HCT116 (cell line): Measurements from ENCODE around the gene RHEB. TPM values are rescaled to one million over a fixed set of nuclear protein-coding genes. Genes with fewer than 3 reads are reported as not detected.

Experiments used
- ATAC-seq: fragments of 200-7000 bp; cut with Tn5 transposase; 2 replicates; pipeline ENCODE4 v1.9.1; 2020; ENCODE audit warnings: mild to moderate bottlenecking, moderate library complexity
- BruUV-seq: library from RNA; stranded (reverse); fragments of 400-500 nt; replicated peaks from 2 replicates; lab custom pipeline; 2021; lab: Mats Ljungman, UMichigan
- CTCF ChIA-PET: fragments of 300-600 bp; sonication (Branson Sonifier 250); formaldehyde crosslinking; loops from one replicate; lab custom pipeline; 2021; ENCODE audit warnings: antibody characterized with exemption; lab: Charles Lee
- POLR2A ChIA-PET: fragments of 300-600, 350-600 bp; sonication (Branson Sonifier 250); formaldehyde crosslinking; loops from one replicate; lab custom pipeline; 2021; ENCODE audit warnings: antibody characterized with exemption; lab: Charles Lee
- RAD21 ChIA-PET, 2 experiments: fragments of 300-600 bp; sonication (Branson Sonifier 250); formaldehyde crosslinking; loops; one replicate each; lab custom pipeline; 2023; ENCODE audit warnings: low total read pairs in 2 of 2; ENCODE audit not compliant: uncharacterized antibody in 2 of 2, unreplicated experiment in 2 of 2, low non-redundant PET in 1 of 2; lab: Charles Lee
- DNase-seq: peaks from one replicate; pipeline ENCODE4 v3.0.0-alpha.2; 2010; ENCODE audit warnings: low read depth, low spot score
- H2AFZ ChIP-seq: fragments of 200-600 bp; shearing (Covaris generic), sonication (generic); 2 replicates; pipeline ENCODE4 v1.6.1; 2017; ENCODE audit warnings: low read depth, mixed run types, mixed read lengths, antibody characterized with exemption, low read length; ENCODE audit not compliant: poor library complexity, severe bottlenecking
- H3K27ac ChIP-seq: 2 replicates; pipeline ENCODE4 v1.5.1; 2012; ENCODE audit warnings: low read depth, low read length
- H3K27me3 ChIP-seq: fragments of 200-600 bp; sonication (generic); 2 replicates; pipeline ENCODE4 v1.6.1; 2016; ENCODE audit warnings: mixed run types, low read length, mixed read lengths; ENCODE audit not compliant: insufficient read depth
- H3K36me3 ChIP-seq, 2 experiments: fragments of 200-500 bp in 1 of 2; fragments of 200-600 bp in 1 of 2; sonication (Bioruptor generic) in 1 of 2; sonication (generic) in 1 of 2; 2 replicates each; pipeline versions ENCODE4 v1.5.1 to v1.6.1; 2014 to 2016; ENCODE audit warnings: low read length in 2 of 2, inconsistent platforms in 1 of 2, mixed read lengths in 1 of 2, mixed run types in 1 of 2; ENCODE audit not compliant: insufficient read depth in 2 of 2, control insufficient read depth in 1 of 2
- H3K4me1 ChIP-seq, 2 experiments: fragments of 200-600 bp in 1 of 2; sonication (generic) in 1 of 2; 2 replicates each; pipeline versions ENCODE4 v1.5.1 to v1.6.1; 2012 to 2017; ENCODE audit warnings: low read length in 2 of 2, inconsistent platforms in 1 of 2, mild to moderate bottlenecking in 1 of 2, mixed read lengths in 1 of 2, mixed run types in 1 of 2, moderate library complexity in 1 of 2; ENCODE audit not compliant: insufficient read depth in 2 of 2, control insufficient read depth in 1 of 2
- H3K4me2 ChIP-seq: fragments of 200-600 bp; sonication (generic); 2 replicates; pipeline ENCODE4 v1.6.1; 2017; ENCODE audit warnings: mixed run types, low read length, mixed read lengths
- H3K4me3 ChIP-seq, 2 experiments: fragments of 200-600 bp in 1 of 2; sonication (generic) in 1 of 2; replicated peaks in 1 of 2; 2 replicates each; pipeline ENCODE4 v1.5.1; 2011 to 2016; ENCODE audit warnings: low read length in 2 of 2, control low read depth in 1 of 2, low read depth in 1 of 2, mild to moderate bottlenecking in 1 of 2, mixed read lengths in 1 of 2, mixed run types in 1 of 2
- H3K79me2 ChIP-seq: fragments of 200-600 bp; sonication (generic); 2 replicates; pipeline ENCODE4 v1.6.1; 2017; ENCODE audit warnings: mild to moderate bottlenecking, mixed run types, low read length, moderate library complexity, mixed read lengths; ENCODE audit not compliant: insufficient read depth
- H3K9ac ChIP-seq: fragments of 200-600 bp; sonication (generic); 2 replicates; pipeline ENCODE4 v1.6.1; 2016; ENCODE audit warnings: low read length, mixed read lengths
- H3K9me2 ChIP-seq: fragments of 200-600 bp; sonication (generic), shearing (Covaris generic); 2 replicates; pipeline ENCODE4 v1.6.1; 2017; ENCODE audit warnings: mixed run types, mild to moderate bottlenecking, moderate library complexity; ENCODE audit not compliant: insufficient read depth
- H3K9me3 ChIP-seq, 2 experiments: fragments of 200-500 bp in 1 of 2; fragments of 200-600 bp in 1 of 2; sonication (Bioruptor generic) in 1 of 2; sonication (generic) in 1 of 2; 2 replicates each; pipeline ENCODE4 v1.6.1; 2014 to 2017; ENCODE audit warnings: low read length in 2 of 2, mixed read lengths in 2 of 2, inconsistent platforms in 1 of 2, low read depth in 1 of 2, mild to moderate bottlenecking in 1 of 2, mixed run types in 1 of 2, moderate library complexity in 1 of 2; ENCODE audit not compliant: control insufficient read depth in 1 of 2, insufficient read depth in 1 of 2
- H4K20me1 ChIP-seq: fragments of 200-600 bp; sonication (generic), shearing (Covaris generic); 2 replicates; pipeline ENCODE4 v1.6.1; 2017; ENCODE audit warnings: mixed run types, mild to moderate bottlenecking, moderate library complexity; ENCODE audit not compliant: insufficient read depth
- ATF3 ChIP-seq: IDR thresholded peaks from 2 replicates; pipeline ENCODE4 v1.6.1; 2012
- CBX3 ChIP-seq: IDR thresholded peaks from 2 replicates; pipeline ENCODE4 v1.6.1; 2012; ENCODE audit warnings: low read depth
- CEBPB ChIP-seq: IDR thresholded peaks from 2 replicates; pipeline ENCODE4 v1.6.1; 2012; ENCODE audit warnings: low read depth
- EGR1 ChIP-seq: IDR thresholded peaks from 2 replicates; pipeline ENCODE4 v1.6.1; 2012; ENCODE audit warnings: low read depth
- JUND ChIP-seq: IDR thresholded peaks from 2 replicates; pipeline ENCODE4 v1.6.1; 2012
- MAX ChIP-seq: IDR thresholded peaks from 2 replicates; pipeline ENCODE4 v1.6.1; 2012
- POLR2A ChIP-seq: IDR thresholded peaks from 2 replicates; pipeline ENCODE4 v1.7.0; 2011; ENCODE audit warnings: borderline replicate concordance; ENCODE audit not compliant: insufficient read depth, insufficient read length; ENCODE audit errors: extremely low read depth
- POLR2AphosphoS5 ChIP-seq: IDR thresholded peaks from 2 replicates; pipeline ENCODE4 v1.6.1; 2011; ENCODE audit warnings: mild to moderate bottlenecking, low read depth, low read length, moderate library complexity
- RAD21 ChIP-seq: IDR thresholded peaks from 2 replicates; pipeline ENCODE4 v1.6.1; 2012; ENCODE audit warnings: low read depth, mild to moderate bottlenecking
- REST ChIP-seq: IDR thresholded peaks from 2 replicates; pipeline ENCODE4 v1.6.1; 2012; ENCODE audit warnings: low read depth
- SIN3A ChIP-seq: IDR thresholded peaks from 2 replicates; pipeline ENCODE4 v1.6.1; 2012; ENCODE audit warnings: low read depth
- SP1 ChIP-seq: IDR thresholded peaks from 2 replicates; pipeline ENCODE4 v1.6.1; 2012; ENCODE audit warnings: low read depth
- SRF ChIP-seq: IDR thresholded peaks from 2 replicates; pipeline ENCODE4 v1.6.1; 2012; ENCODE audit warnings: low read depth
- TCF7L2 ChIP-seq: IDR thresholded peaks from 2 replicates; pipeline ENCODE4 v1.7.0; 2011; ENCODE audit warnings: borderline replicate concordance, inconsistent platforms; ENCODE audit not compliant: insufficient read depth, insufficient read length; ENCODE audit errors: extremely low read depth
- YY1 ChIP-seq: IDR thresholded peaks from 2 replicates; pipeline ENCODE4 v1.6.1; 2011; ENCODE audit warnings: low read length, low read depth, moderate library complexity, mild to moderate bottlenecking; ENCODE audit not compliant: insufficient replicate concordance; ENCODE audit errors: extremely low read depth
- ZBTB33 ChIP-seq: IDR thresholded peaks from 2 replicates; pipeline ENCODE4 v1.6.1; 2011; ENCODE audit warnings: mild to moderate bottlenecking, low read length, moderate library complexity; ENCODE audit not compliant: insufficient replicate concordance; ENCODE audit errors: extremely low read depth
- ZFX ChIP-seq: fragments of 450-650 bp; IDR thresholded peaks from 2 replicates; pipeline ENCODE4 v1.6.1; 2017
- ZNF274 ChIP-seq: fragments of 200-500 bp; sonication (Bioruptor generic); IDR thresholded peaks from 2 replicates; pipeline ENCODE4 v1.6.1; 2014; ENCODE audit warnings: mild to moderate bottlenecking, low read depth, low read length, inconsistent platforms
- intact Hi-C: fragments of 100-400 bp; cut with micrococcal nuclease; formaldehyde crosslinking; loops from 2 replicates; pipeline ENCODE4 v1.10.0; 2022
- total RNA-seq: library from RNA; stranded (reverse); gene quantifications from one replicate; pipeline ENCODE4 v1.2.1, GENCODE V29; 2021; ENCODE audit not compliant: unreplicated experiment

Gene RHEB
- total RNA-seq, 1 experiment from 2014 or later, result 114 TPM

GRCh38 chr7:151426441-151426903 lies 93.2 kb downstream of the RHEB start (continued):
- TF ChIP-seq REST, result no peak
- no peak for TF ChIP-seq ATF3

GRCh38 chr7:151425670-151426440 lies 93.8 kb downstream of the RHEB start:
- Histone ChIP-seq H3K9me3 (peaks cover 4 to 9% of the 10 kb centered on the region in 2 experiments; a peak in 3 of 4 replicates), H3K9ac (no peak overlapping the region), H2AFZ (peak overlapping the region; percentile 52), H3K27me3 (no peaks in the 10 kb centered on the region), H3K4me1 (peaks cover 51 to 64% of the 10 kb centered on the region in 2 experiments), H3K79me2 (no peaks in the 10 kb centered on the region), H3K4me3 (peak overlapping the region in 1 of 2 experiments; percentile 27; a peak in 2 of 4 replicates), H3K9me2 (no peaks in the 10 kb centered on the region), H3K4me2 (peak overlapping the region; percentile 70), H3K36me3 (no peaks in the 10 kb centered on the region), H3K27ac (peak overlapping the region; percentile 87), H4K20me1 (no peaks in the 10 kb centered on the region)
- POLR2A ChIA-PET, result no interaction called here
- ATAC-seq, result no peak
- CTCF ChIA-PET, result interaction anchor here (1.3 kb wide), 1 partner anchor 57 kb away, joined by 4 read pairs; no protein-coding TSS in a partner anchor
- RAD21 ChIA-PET, result no interaction called here
- BruUV-seq, result no TSS peak
- DNase-seq, result no peak
- intact Hi-C loops, result no loop called here
- TF ChIP-seq ZFX (no peak), SRF (no peak), ZNF274 (no peak), JUND (no peak), YY1 (no peak), MAX (no peak), ATF3 (no peak), SP1 (no peak), EGR1 (no peak), SIN3A (no peak), RAD21 (no peak), POLR2AphosphoS5 (no peak), TCF7L2 (no peak), ZBTB33 (no peak), CBX3 (no peak), POLR2A (no peak), CEBPB (no peak; the same call in 1 of the 2 replicates)
